ENCODE results near the gene FSD1L. TPM values are rescaled to one million over a fixed set of nuclear protein-coding genes. Genes with fewer than 3 reads are reported as not detected.

FSD1L gene
- total RNA-seq, 1 donor: 6.5 TPM

GRCh38 chr9:105497704-105498103, 49.9 kb downstream of the FSD1L start:
- no peak overlapping the region for H2AFZ ChIP-seq (ENCODE audit: low read length)
- no peak for TF ChIP-seq CTCF (IDR thresholded peaks at IDR 0.05; ENCODE audit: extremely low read depth, low read depth, low read length)
- no peak overlapping the region for H3K4me3 ChIP-seq (ENCODE audit: insufficient read depth, low read length)
- no peak overlapping the region for H3K27ac ChIP-seq (ENCODE audit: low read depth, low read length)
- no peaks in the 10 kb centered on the region for H3K4me1 ChIP-seq (ENCODE audit: insufficient read depth, low read length)
- H3K4me2 ChIP-seq (ENCODE audit: insufficient read depth, low read length): no peak overlapping the region
- no peaks in the 10 kb centered on the region for H3K9me3 ChIP-seq (ENCODE audit: low read depth, low read length)
- peaks cover 21% of the 10 kb centered on the region for H3K79me2 ChIP-seq (ENCODE audit: insufficient read depth, low read length)
- no peaks in the 10 kb centered on the region for H3K27me3 ChIP-seq (ENCODE audit: insufficient read depth, low read length)
- H3K36me3 ChIP-seq (ENCODE audit: insufficient read depth, low read length): no peaks in the 10 kb centered on the region
- H4K20me1 ChIP-seq (ENCODE audit: insufficient read depth, low read length): no peaks in the 10 kb centered on the region
- no peak for DNase-seq (ENCODE audit: insufficient read length, low spot score, missing footprints)

GRCh38 chr9:105500108-105500766, 52.4 kb downstream of the FSD1L start:
- peaks cover 29% of the 10 kb centered on the region for H3K79me2 ChIP-seq (ENCODE audit: insufficient read depth, low read length)
- H3K4me1 ChIP-seq (ENCODE audit: insufficient read depth, low read length): peaks cover 4% of the 10 kb centered on the region
- no peaks in the 10 kb centered on the region for H3K36me3 ChIP-seq (ENCODE audit: insufficient read depth, low read length)
- H2AFZ ChIP-seq (ENCODE audit: low read length): no peak overlapping the region
- H3K27ac ChIP-seq (ENCODE audit: low read depth, low read length): no peak overlapping the region
- H4K20me1 ChIP-seq (ENCODE audit: insufficient read depth, low read length): no peaks in the 10 kb centered on the region
- H3K4me3 ChIP-seq (ENCODE audit: insufficient read depth, low read length): no peak overlapping the region
- no peaks in the 10 kb centered on the region for H3K9me3 ChIP-seq (ENCODE audit: low read depth, low read length)
- no peak for DNase-seq (ENCODE audit: insufficient read length, low spot score, missing footprints)
- TF ChIP-seq CTCF (IDR thresholded peaks at IDR 0.05; ENCODE audit: extremely low read depth, low read depth, low read length): no peak
- no peaks in the 10 kb centered on the region for H3K27me3 ChIP-seq (ENCODE audit: insufficient read depth, low read length)
- no peak overlapping the region for H3K4me2 ChIP-seq (ENCODE audit: insufficient read depth, low read length)

- Histone ChIP-seq H3K4me2 (ENCODE audit: insufficient read depth, low read length) (no peak overlapping the region), H3K79me2 (ENCODE audit: insufficient read depth, low read length) (peaks cover 24% of the 10 kb centered on the region), H2AFZ (ENCODE audit: low read length) (no peak overlapping the region), H3K4me3 (ENCODE audit: insufficient read depth, low read length) (no peak overlapping the region), H4K20me1 (ENCODE audit: insufficient read depth, low read length) (no peaks in the 10 kb centered on the region), H3K9me3 (ENCODE audit: low read depth, low read length) (no peaks in the 10 kb centered on the region), H3K27me3 (ENCODE audit: insufficient read depth, low read length) (no peaks in the 10 kb centered on the region), H3K27ac (ENCODE audit: low read depth, low read length) (no peak overlapping the region), H3K36me3 (ENCODE audit: insufficient read depth, low read length) (no peaks in the 10 kb centered on the region), H3K4me1 (ENCODE audit: insufficient read depth, low read length) (peaks cover 4% of the 10 kb centered on the region)
- no peak for TF ChIP-seq CTCF (IDR thresholded peaks at IDR 0.05; ENCODE audit: extremely low read depth, low read depth, low read length)
- no peak for DNase-seq (ENCODE audit: insufficient read length, low spot score, missing footprints)
Measured at GRCh38 chr9:105501414-105501813, 53.6 kb downstream of the FSD1L start.

GRCh38 chr9:105502276-105502675, 54.4 kb downstream of the FSD1L start:
- H3K9me3 ChIP-seq (ENCODE audit: low read depth, low read length): no peaks in the 10 kb centered on the region
- no peak overlapping the region for H3K27ac ChIP-seq (ENCODE audit: low read depth, low read length)
- H3K4me1 ChIP-seq (ENCODE audit: insufficient read depth, low read length): peaks cover 4% of the 10 kb centered on the region
- TF ChIP-seq CTCF (IDR thresholded peaks at IDR 0.05; ENCODE audit: extremely low read depth, low read depth, low read length): no peak
- no peak overlapping the region for H2AFZ ChIP-seq (ENCODE audit: low read length)
- H3K4me3 ChIP-seq (ENCODE audit: insufficient read depth, low read length): no peak overlapping the region
- peaks cover 3% of the 10 kb centered on the region for H3K36me3 ChIP-seq (ENCODE audit: insufficient read depth, low read length)
- no peak overlapping the region for H3K4me2 ChIP-seq (ENCODE audit: insufficient read depth, low read length)
- no peaks in the 10 kb centered on the region for H3K27me3 ChIP-seq (ENCODE audit: insufficient read depth, low read length)
- H3K79me2 ChIP-seq (ENCODE audit: insufficient read depth, low read length): peaks cover 17% of the 10 kb centered on the region
- DNase-seq (ENCODE audit: insufficient read length, low spot score, missing footprints): no peak
- no peaks in the 10 kb centered on the region for H4K20me1 ChIP-seq (ENCODE audit: insufficient read depth, low read length)

Measured in osteoblast (primary cell).